Neural crest cell (in vitro differentiated cells): ENCODE results near the gene HDDC3. TPM values are rescaled to one million over a fixed set of nuclear protein-coding genes. Genes with fewer than 3 reads are reported as not detected.
"Not testable (repeated sequence)": the region's sequence is repeated elsewhere in the genome, so short reads cannot be mapped to it uniquely, and the experiment has no call there.

ENCODE experiments used
- DNase-seq: peaks from one replicate; pipeline ENCODE4 v3.0.0; 2021; ENCODE audit warnings: low read depth, mixed read lengths, low spot score
- H3K27ac Mint-ChIP-seq: one replicate; pipeline ENCODE4 v1.8.0; 2021; ENCODE audit warnings: mild to moderate bottlenecking, mixed read lengths; ENCODE audit not compliant: unreplicated experiment
- H3K27me3 Mint-ChIP-seq: 2 replicates; pipeline ENCODE4 v1.8.0; 2021; ENCODE audit warnings: low read depth, mild to moderate bottlenecking, mixed read lengths
- H3K36me3 Mint-ChIP-seq: 2 replicates; pipeline ENCODE4 v1.8.0; 2021; ENCODE audit warnings: low read depth, mild to moderate bottlenecking, mixed read lengths
- H3K4me1 Mint-ChIP-seq: 2 replicates; pipeline ENCODE4 v1.8.0; 2021; ENCODE audit warnings: mixed read lengths
- H3K4me3 Mint-ChIP-seq: one replicate; pipeline ENCODE4 v1.8.0; 2021; ENCODE audit warnings: mild to moderate bottlenecking, mixed read lengths
- H3K9me3 Mint-ChIP-seq: 2 replicates; pipeline ENCODE4 v1.8.0; 2021; ENCODE audit warnings: mixed read lengths
- CTCF ChIP-seq: fragments of 200-600 bp; sonication (generic); conservative IDR thresholded peaks from 2 replicates; pipeline ENCODE4 v1.5.0; 2021; ENCODE audit warnings: antibody characterized with exemption, mild to moderate bottlenecking
- total RNA-seq: library from RNA; stranded (reverse); gene quantifications from 2 replicates; pipeline ENCODE4 v1.2.1, GENCODE V29; 2021

HDDC3 gene
- total RNA-seq, 1 donor from 2014 or later, result 16.7 TPM

GRCh38 chr15:90912770-90913075 lies 19.6 kb downstream of the HDDC3 start:
- no peak overlapping the region for H3K27ac Mint-ChIP-seq
- no peaks in the 10 kb centered on the region for H3K4me1 Mint-ChIP-seq
- no peak for DNase-seq
- H3K36me3 Mint-ChIP-seq, result peaks cover 2% of the 10 kb centered on the region
- no peaks in the 10 kb centered on the region for H3K9me3 Mint-ChIP-seq
- no peaks in the 10 kb centered on the region for H3K27me3 Mint-ChIP-seq
- H3K4me3 Mint-ChIP-seq, result no peak overlapping the region
- no peak for TF ChIP-seq CTCF

- no peak for DNase-seq
- no peak overlapping the region for H3K27ac Mint-ChIP-seq
- H3K4me3 Mint-ChIP-seq, result no peak overlapping the region
- no peaks in the 10 kb centered on the region for H3K4me1 Mint-ChIP-seq
- H3K36me3 Mint-ChIP-seq, result peaks cover 2% of the 10 kb centered on the region
- TF ChIP-seq CTCF, result no peak
- H3K27me3 Mint-ChIP-seq, result no peaks in the 10 kb centered on the region
- no peaks in the 10 kb centered on the region for H3K9me3 Mint-ChIP-seq
Observed at GRCh38 chr15:90911906-90912769, 20.2 kb downstream of the HDDC3 start.

GRCh38 chr15:90911302-90911623 lies 21.1 kb downstream of the HDDC3 start:
- no peak for TF ChIP-seq CTCF
- Mint-ChIP-seq H3K4me1 (no peaks in the 10 kb centered on the region), H3K27me3 (no peaks in the 10 kb centered on the region)

GRCh38 chr15:90910441-90911301 lies 21.7 kb downstream of the HDDC3 start:
- peaks cover 3% of the 10 kb centered on the region for H3K36me3 Mint-ChIP-seq
- H3K9me3 Mint-ChIP-seq, result no peaks in the 10 kb centered on the region
- no peaks in the 10 kb centered on the region for H3K4me1 Mint-ChIP-seq
- no peak overlapping the region for H3K4me3 Mint-ChIP-seq
- H3K27ac Mint-ChIP-seq, result no peak overlapping the region
- no peak for DNase-seq
- H3K27me3 Mint-ChIP-seq, result no peaks in the 10 kb centered on the region
- TF ChIP-seq CTCF, result no peak

More at GRCh38 chr15:90911302-90911623, 21.1 kb downstream of the HDDC3 start:
- no peaks in the 10 kb centered on the region for H3K9me3 Mint-ChIP-seq
- no peak overlapping the region for H3K27ac Mint-ChIP-seq
- no peak for DNase-seq
- no peak overlapping the region for H3K4me3 Mint-ChIP-seq
- no peaks in the 10 kb centered on the region for H3K36me3 Mint-ChIP-seq

GRCh38 chr15:90909976-90910375 lies 22.4 kb downstream of the HDDC3 start:
- no peaks in the 10 kb centered on the region for H3K9me3 Mint-ChIP-seq
- H3K36me3 Mint-ChIP-seq, result peaks cover 7% of the 10 kb centered on the region
- H3K27me3 Mint-ChIP-seq, result no peaks in the 10 kb centered on the region
- H3K4me3 Mint-ChIP-seq, result no peak overlapping the region
- DNase-seq, result no peak
- TF ChIP-seq CTCF, result no peak
- H3K4me1 Mint-ChIP-seq, result no peaks in the 10 kb centered on the region
- no peak overlapping the region for H3K27ac Mint-ChIP-seq

- not testable (repeated sequence) for H3K9me3 Mint-ChIP-seq, H3K27ac Mint-ChIP-seq, DNase-seq, H3K36me3 Mint-ChIP-seq, H3K4me3 Mint-ChIP-seq, H3K4me1 Mint-ChIP-seq, H3K27me3 Mint-ChIP-seq
Observed at GRCh38 chr15:90909449-90909848, 22.9 kb downstream of the HDDC3 start.
